Activated CD8-positive, alpha-beta memory T cell treated with anti-CD3 and anti-CD28 coated beads, Interleukin-2, amount 50 U/mL, for 1 hour (primary cell): ENCODE data around the gene DAW1.
"Not testable (repeated sequence)": the region's sequence is repeated elsewhere in the genome, so short reads cannot be mapped to it uniquely, and the experiment has no call there.

ENCODE experiments used
- DNase-seq: peaks from one replicate; pipeline ENCODE4 v3.0.0-alpha.2; 2020; ENCODE audit errors: extremely low read depth

The DAW1 gene

DNA sequence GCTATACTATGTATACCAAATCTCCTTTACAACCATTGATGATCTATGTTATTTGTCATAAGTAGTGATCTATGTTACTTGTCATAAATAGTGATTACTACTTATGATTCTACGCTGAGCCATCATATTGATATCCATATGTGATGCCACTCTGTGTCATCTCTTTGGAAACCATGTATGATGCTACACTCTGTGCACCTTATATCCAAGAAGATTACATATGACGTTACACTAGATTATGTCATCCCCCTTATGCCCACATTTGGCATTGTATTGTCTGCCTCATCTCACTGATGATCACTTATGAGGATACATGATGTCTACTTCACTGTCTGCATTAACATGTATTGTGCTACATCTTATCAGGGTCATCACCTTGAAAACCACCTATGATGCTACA, 42.9 kb downstream of the DAW1 start:
- DNase-seq, result no peak

GRCh38 chr2:227921648-227922047, 50.2 kb downstream of the DAW1 start:
- no peak for DNase-seq

DNA sequence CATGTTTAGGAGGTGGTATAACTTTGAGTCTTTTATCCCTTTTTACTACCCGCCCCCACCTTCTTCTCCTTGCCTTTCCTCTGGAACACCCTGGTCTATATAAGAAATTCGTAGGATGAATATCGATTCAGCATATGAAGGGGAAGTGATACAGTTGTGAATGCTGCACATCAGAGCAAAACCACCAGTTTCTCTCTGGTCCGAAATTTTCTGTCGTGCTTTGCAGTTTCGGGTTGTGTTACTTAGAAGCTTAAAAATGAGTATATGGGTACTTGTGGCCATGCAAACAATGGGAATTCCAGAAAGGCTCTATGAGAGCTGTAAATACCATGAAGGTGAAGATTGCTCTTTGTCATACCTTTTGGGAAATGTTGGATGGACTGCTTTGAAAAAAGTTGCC, 60.6 kb downstream of the DAW1 start:
- no peak for DNase-seq

DNA sequence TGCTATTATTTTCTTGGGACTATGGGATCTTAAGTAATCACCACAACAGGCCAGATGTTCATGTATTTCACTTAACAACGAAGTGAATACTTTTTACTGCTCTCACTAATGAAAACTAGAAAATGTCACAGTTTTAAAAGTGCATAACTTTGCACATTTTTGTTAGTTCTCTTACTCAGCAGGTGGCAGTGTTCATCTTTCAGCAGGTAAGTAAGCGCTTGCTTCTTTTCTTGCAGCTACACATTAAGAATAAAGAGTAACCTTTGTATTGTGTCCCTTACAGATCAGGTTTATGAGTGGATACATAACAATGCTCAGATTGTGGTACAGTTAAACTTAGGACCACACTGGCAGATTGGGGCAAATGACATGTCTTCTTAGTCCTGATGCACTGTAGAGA, 61.0 kb downstream of the DAW1 start:
- no peak for DNase-seq

DNA sequence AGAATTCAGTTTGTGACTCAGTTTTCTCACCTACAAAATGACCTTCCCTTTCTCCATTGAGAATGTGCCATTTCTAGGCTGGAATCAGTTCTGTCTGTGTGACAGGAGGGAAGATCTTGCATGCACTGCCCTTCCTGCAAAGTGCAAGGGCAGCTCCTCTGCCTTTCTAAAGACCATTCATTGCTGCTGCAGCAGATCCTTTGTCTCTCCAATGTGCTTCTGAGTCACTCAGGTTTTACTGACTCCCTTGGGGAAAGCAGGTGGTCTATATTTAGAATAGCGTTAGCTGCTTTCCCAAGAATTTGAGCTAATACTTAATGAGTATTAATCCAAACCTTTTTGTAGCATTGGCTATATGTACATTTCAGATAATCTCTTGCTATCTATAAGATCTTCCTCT, 62.5 kb downstream of the DAW1 start:
- no peak for DNase-seq

- DNase-seq, result not testable (repeated sequence)
Observed at GRCh38 chr2:227936249-227936648, 64.8 kb downstream of the DAW1 start.

DNA sequence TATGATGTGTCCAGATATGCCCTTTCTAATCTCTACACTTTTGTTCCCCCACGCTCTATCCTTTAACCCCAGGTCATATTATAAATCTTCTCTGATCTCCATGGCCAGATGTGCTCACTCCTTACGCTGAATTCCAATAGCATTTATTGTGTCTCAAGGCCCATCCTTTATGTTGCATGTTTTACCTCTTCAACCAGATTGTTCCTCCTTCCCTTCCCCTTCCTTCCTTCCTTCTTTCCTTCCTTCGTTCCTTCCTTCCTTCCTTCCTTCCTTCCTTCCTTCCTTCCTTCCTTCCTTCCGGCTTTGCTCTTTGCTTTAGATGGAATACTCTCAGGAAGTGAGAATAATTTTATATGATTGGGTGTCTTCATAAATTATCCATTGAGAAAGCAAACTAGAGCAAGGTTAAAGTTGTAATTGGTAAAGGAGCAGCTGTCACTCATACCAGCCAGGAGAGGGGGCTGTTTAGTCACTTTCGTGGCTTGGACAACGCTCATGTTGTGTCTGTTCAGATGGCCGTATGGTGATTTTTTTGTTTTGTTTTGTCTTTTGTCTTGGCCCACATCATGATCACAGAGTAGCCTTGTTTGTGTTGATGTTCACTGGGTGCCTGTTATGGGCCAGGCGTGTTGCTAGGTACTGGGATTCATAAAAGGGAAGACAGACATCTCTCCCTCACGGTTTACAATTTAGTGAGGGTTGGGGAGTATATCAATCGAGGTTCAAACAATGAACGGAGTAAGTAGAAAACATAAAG, 68.0 kb downstream of the DAW1 start:
- DNase-seq, result no peak

GRCh38 chr2:227942021-227942420, 70.6 kb downstream of the DAW1 start:
- no peak for DNase-seq

DNA sequence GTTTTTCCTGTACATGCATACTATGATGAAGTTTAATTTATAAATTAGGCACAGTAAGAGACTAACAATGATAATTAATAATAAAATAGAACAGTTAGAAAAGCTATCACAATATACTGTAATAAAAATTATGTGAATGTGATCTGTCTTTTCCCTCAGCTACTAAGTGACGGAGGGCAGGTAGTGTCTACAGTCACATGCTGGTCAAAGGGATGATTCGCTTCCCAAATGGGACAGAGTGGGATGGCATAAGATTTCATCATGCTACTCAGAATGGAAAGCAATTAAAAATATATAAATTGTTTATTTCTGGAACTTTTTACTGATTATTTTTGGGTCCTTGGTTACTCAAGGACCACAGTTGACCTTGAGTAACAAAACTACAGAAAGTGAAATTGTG, 71.5 kb downstream of the DAW1 start:
- no peak for DNase-seq

DNA sequence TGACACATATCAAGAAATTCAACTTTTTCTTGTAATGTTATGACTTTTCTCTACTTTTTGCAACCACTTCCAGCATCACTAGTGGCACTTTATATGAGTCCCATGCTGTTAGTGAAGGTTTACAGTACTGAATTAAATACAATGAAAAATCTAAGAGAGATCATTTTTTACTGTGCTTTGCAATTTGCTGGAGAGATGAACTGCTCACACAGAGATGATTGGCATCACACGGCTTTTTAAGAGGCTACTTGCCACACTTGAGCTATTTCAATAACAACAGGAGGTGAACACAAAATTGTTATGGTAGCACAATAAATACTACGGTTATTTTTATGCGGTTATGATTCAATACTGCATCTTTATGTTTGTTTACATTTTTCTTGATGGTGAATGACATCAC, 88.9 kb downstream of the DAW1 start:
- no peak for DNase-seq

GRCh38 chr2:227971619-227972230, 100.3 kb downstream of the DAW1 start:
- no peak for DNase-seq

- no peak for DNase-seq
Observed at GRCh38 chr2:227973241-227973640, 101.8 kb downstream of the DAW1 start.
